HEK293 (cell line): ENCODE measurements around the gene FHAD1.
A peak's percentile ranks its signal among the peaks of the same experiment; 100 is the strongest.
"Not testable (repeated sequence)": the region's sequence is repeated elsewhere in the genome, so short reads cannot be mapped to it uniquely, and the experiment has no call there.

Source experiments
- CTCF ChIA-PET: fragments of 350-600 bp; formaldehyde crosslinking; extraction: SDS; loops from one replicate; lab custom pipeline; 2021; ENCODE audit warnings: antibody characterized with exemption; lab: Yijun Ruan, JAX
- POLR2A ChIA-PET: fragments of 300-600 bp; formaldehyde crosslinking; extraction: SDS; loops from one replicate; lab custom pipeline; 2020; ENCODE audit warnings: antibody characterized with exemption, inconsistent platforms; lab: Yijun Ruan, JAX
- H3K27ac ChIP-seq: fragments of 200-500 bp; sonication (Bioruptor generic); 2 replicates; pipeline ENCODE4 v1.5.1; 2014; ENCODE audit warnings: low read depth, low read length, control low read depth, inconsistent platforms; ENCODE audit errors: extremely low read depth
- H3K36me3 ChIP-seq, 2 experiments: fragments of 200-500 bp in 1 of 2; sonication (Bioruptor generic) in 1 of 2; 1 replicate in 1 of 2; 2 replicates in 1 of 2; pipeline ENCODE4 v1.5.1; 2014 to 2017; ENCODE audit warnings: inconsistent platforms in 2 of 2, low read length in 2 of 2; ENCODE audit not compliant: control insufficient read depth in 2 of 2, insufficient read depth in 1 of 2
- H3K4me1 ChIP-seq: fragments of 200-500 bp; sonication (Bioruptor generic); 2 replicates; pipeline ENCODE4 v1.5.1; 2014; ENCODE audit warnings: mild to moderate bottlenecking, low read length, inconsistent platforms; ENCODE audit not compliant: control insufficient read depth, insufficient read depth
- H3K4me3 ChIP-seq: 2 replicates; pipeline ENCODE4 v1.5.1; 2011; ENCODE audit warnings: low read depth, mild to moderate bottlenecking, control low read depth, low read length, moderate library complexity
- H3K9me3 ChIP-seq: fragments of 200-500 bp; sonication (Bioruptor generic); 2 replicates; pipeline ENCODE4 v1.5.1; 2014; ENCODE audit warnings: low read depth, low read length, inconsistent platforms; ENCODE audit not compliant: control insufficient read depth, insufficient read depth
- CTCF ChIP-seq: fragments of 450-650 bp; formaldehyde crosslinking; IDR thresholded peaks from 2 replicates; pipeline ENCODE4 v1.5.1; 2016; ENCODE audit warnings: missing biosample characterization, missing genetic modification characterization
- GFI1B ChIP-seq: fragments of 450-650 bp; formaldehyde crosslinking; IDR thresholded peaks from 2 replicates; pipeline ENCODE4 v1.5.1; 2016; ENCODE audit warnings: missing biosample characterization, missing genetic modification characterization
- GLI4 ChIP-seq: fragments of 450-650 bp; formaldehyde crosslinking; IDR thresholded peaks from 2 replicates; pipeline ENCODE4 v1.5.1; 2016; ENCODE audit warnings: missing biosample characterization, missing genetic modification characterization
- HOXC10 ChIP-seq: sonication (generic); formaldehyde crosslinking; IDR thresholded peaks from 2 replicates; pipeline ENCODE4 v1.8.1; 2023; ENCODE audit warnings: mild to moderate bottlenecking, missing genetic modification reagents
- PATZ1 ChIP-seq: fragments of 450-650 bp; formaldehyde crosslinking; IDR thresholded peaks from 2 replicates; pipeline ENCODE4 v1.5.1; 2016; ENCODE audit warnings: missing biosample characterization, missing genetic modification characterization
- ZBTB17 ChIP-seq: fragments of 450-650 bp; formaldehyde crosslinking; IDR thresholded peaks from 2 replicates; pipeline ENCODE4 v1.5.1; 2016; ENCODE audit warnings: missing biosample characterization, missing genetic modification characterization
- ZBTB7A ChIP-seq: fragments of 450-650 bp; formaldehyde crosslinking; IDR thresholded peaks from 2 replicates; pipeline ENCODE4 v1.5.1; 2016; ENCODE audit warnings: low read depth, missing biosample characterization, missing genetic modification characterization
- ZEB2 ChIP-seq: fragments of 450-650 bp; formaldehyde crosslinking; IDR thresholded peaks from 2 replicates; pipeline ENCODE4 v1.5.1; 2016; ENCODE audit warnings: missing biosample characterization, missing genetic modification characterization
- ZNF146 ChIP-seq: fragments of 450-650 bp; formaldehyde crosslinking; IDR thresholded peaks from 2 replicates; pipeline ENCODE4 v1.5.1; 2016; ENCODE audit warnings: missing biosample characterization, missing genetic modification characterization
- ZNF2 ChIP-seq: fragments of 450-650 bp; formaldehyde crosslinking; IDR thresholded peaks from 2 replicates; pipeline ENCODE4 v1.5.1; 2016; ENCODE audit warnings: missing biosample characterization, missing genetic modification characterization
- ZNF248 ChIP-seq: fragments of 450-650 bp; formaldehyde crosslinking; IDR thresholded peaks from 2 replicates; pipeline ENCODE4 v1.5.1; 2017; ENCODE audit warnings: missing biosample characterization, missing genetic modification characterization
- ZNF521 ChIP-seq: fragments of 450-650 bp; formaldehyde crosslinking; IDR thresholded peaks from 2 replicates; pipeline ENCODE4 v1.5.1; 2017; ENCODE audit warnings: missing biosample characterization, mild to moderate bottlenecking, missing genetic modification characterization
- ZNF585B ChIP-seq: fragments of 450-650 bp; formaldehyde crosslinking; IDR thresholded peaks from 2 replicates; pipeline ENCODE4 v1.5.1; 2016; ENCODE audit warnings: missing biosample characterization, missing genetic modification characterization
- ZNF654 ChIP-seq: fragments of 450-650 bp; formaldehyde crosslinking; IDR thresholded peaks from 2 replicates; pipeline ENCODE4 v1.5.1; 2016; ENCODE audit warnings: low read depth, missing biosample characterization, missing genetic modification characterization
- ZNF664 ChIP-seq: fragments of 450-650 bp; formaldehyde crosslinking; IDR thresholded peaks from 2 replicates; pipeline ENCODE4 v1.5.1; 2016; ENCODE audit warnings: missing biosample characterization, missing genetic modification characterization
- ZNF768 ChIP-seq: fragments of 450-650 bp; formaldehyde crosslinking; IDR thresholded peaks from 2 replicates; pipeline ENCODE4 v1.5.1; 2018; ENCODE audit warnings: missing biosample characterization, mild to moderate bottlenecking, missing genetic modification characterization
- ZNF837 ChIP-seq: fragments of 450-650 bp; formaldehyde crosslinking; IDR thresholded peaks from 2 replicates; pipeline ENCODE4 v1.5.1; 2016; ENCODE audit warnings: missing biosample characterization, missing genetic modification characterization
- ZNF843 ChIP-seq: fragments of 450-650 bp; formaldehyde crosslinking; IDR thresholded peaks from 2 replicates; pipeline ENCODE4 v1.5.1; 2016; ENCODE audit warnings: missing biosample characterization, missing genetic modification characterization
- ZXDB ChIP-seq: fragments of 450-650 bp; formaldehyde crosslinking; IDR thresholded peaks from 2 replicates; pipeline ENCODE4 v1.5.1; 2016; ENCODE audit warnings: missing biosample characterization, missing genetic modification characterization

Gene FHAD1

GRCh38 chr1:15304708-15305467, 57.9 kb downstream of the FHAD1 start:
- POLR2A ChIA-PET = no interaction called here
- no peaks in the 10 kb centered on the region for H3K9me3 ChIP-seq
- no peak overlapping the region for H3K4me3 ChIP-seq
- no peak overlapping the region for H3K27ac ChIP-seq
- CTCF ChIA-PET = interaction anchor here (0.5 to 3.4 kb wide), 37 partner anchors 9 to 1217 kb away, joined by 3 to 52 read pairs (median 5); no protein-coding TSS in a partner anchor
- H3K4me1 ChIP-seq = no peaks in the 10 kb centered on the region
- TF ChIP-seq HOXC10 = no peak
- 0 out of 2 replicates have a peak, but pooled peaks have one; percentile 24 for TF ChIP-seq ZBTB7A (tag by site-specific recombination)
- TF ChIP-seq ZEB2 (tag by site-specific recombination) = peak; percentile 74; the same call in 1 of the 2 replicates
- no peak for TF ChIP-seq ZNF146 (tag by site-specific recombination)
- TF ChIP-seq ZNF2 (tag by site-specific recombination) = peak; percentile 59; the same call in 1 of the 2 replicates
- TF ChIP-seq ZNF654 (tag by site-specific recombination) = peak; percentile 72
- no peak for TF ChIP-seq ZNF521 (tag by site-specific recombination)
- TF ChIP-seq ZNF843 (tag by site-specific recombination) = no peak
- peak; percentile 55; the same call in 1 of the 2 replicates for TF ChIP-seq PATZ1 (tag by site-specific recombination)
- no peak for TF ChIP-seq ZXDB (tag by site-specific recombination)
- peak; percentile 67 for TF ChIP-seq CTCF (tag by site-specific recombination)
- no peaks in the 10 kb centered on the region for H3K36me3 ChIP-seq

- H3K36me3 ChIP-seq = no peaks in the 10 kb centered on the region
- no peaks in the 10 kb centered on the region for H3K4me1 ChIP-seq
- TF ChIP-seq ZNF248 (tag by site-specific recombination) (no peak), ZNF837 (tag by site-specific recombination) (no peak), ZNF664 (tag by site-specific recombination) (no peak), ZNF768 (tag by site-specific recombination) (no peak), ZNF585B (tag by site-specific recombination) (no peak), GFI1B (tag by site-specific recombination) (no peak), ZBTB17 (tag by site-specific recombination) (no peak), GLI4 (no peak)
- H3K4me3 ChIP-seq = no peak overlapping the region
- POLR2A ChIA-PET = no interaction called here
- no peak overlapping the region for H3K27ac ChIP-seq
- no peaks in the 10 kb centered on the region for H3K9me3 ChIP-seq
- CTCF ChIA-PET = interaction anchor here (0.5 to 3.4 kb wide), 27 partner anchors 9 to 1218 kb away, joined by 3 to 52 read pairs (median 5); no protein-coding TSS in a partner anchor
These were observed 58.4 kb downstream of the FHAD1 start for GRCh38 chr1:15305468-15305770.

DNA sequence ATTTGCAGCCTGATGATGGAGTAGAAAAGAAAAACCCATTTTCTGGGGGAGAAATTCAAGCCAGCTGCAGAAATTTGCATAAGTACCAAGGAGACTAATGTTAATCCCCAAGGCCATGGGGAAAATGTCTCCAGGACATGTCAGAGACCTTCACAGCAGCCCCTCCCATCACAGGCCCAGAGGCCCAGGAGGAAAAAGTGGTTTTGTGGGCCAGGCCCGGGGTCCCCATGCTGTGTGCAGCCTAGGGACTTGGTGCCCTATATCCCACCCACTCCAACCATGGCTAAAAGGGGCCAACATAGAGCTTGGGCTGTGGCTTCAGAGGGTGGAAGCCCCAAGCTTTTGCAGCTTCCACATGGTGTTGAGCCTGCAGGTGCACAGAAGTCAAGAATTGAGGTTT, 59.3 kb downstream of the FHAD1 start:
- peak; percentile 94 for TF ChIP-seq ZNF585B (tag by site-specific recombination)
- TF ChIP-seq, all 188 proteins: peak for 1; not testable (repeated sequence) for 187
- H3K4me3 ChIP-seq, H3K4me1 ChIP-seq, H3K36me3 ChIP-seq, POLR2A ChIA-PET, H3K27ac ChIP-seq, H3K9me3 ChIP-seq: not testable (repeated sequence)
- CTCF ChIA-PET = interaction anchor here (0.8 to 3.4 kb wide), 5 partner anchors 15 to 187 kb away, joined by 3 to 52 read pairs (median 4); no protein-coding TSS in a partner anchor
